COLO668 (cell line): ENCODE data around the gene SLC35F1.
"Not testable (repeated sequence)": the region's sequence is repeated elsewhere in the genome, so short reads cannot be mapped to it uniquely, and the experiment has no call there.

Source experiments
- DNase-seq: peaks from one replicate; lab custom pipeline; 2025; ENCODE audit not compliant: unreplicated experiment; lab: John Stamatoyannopoulos, UW

Gene SLC35F1

DNA sequence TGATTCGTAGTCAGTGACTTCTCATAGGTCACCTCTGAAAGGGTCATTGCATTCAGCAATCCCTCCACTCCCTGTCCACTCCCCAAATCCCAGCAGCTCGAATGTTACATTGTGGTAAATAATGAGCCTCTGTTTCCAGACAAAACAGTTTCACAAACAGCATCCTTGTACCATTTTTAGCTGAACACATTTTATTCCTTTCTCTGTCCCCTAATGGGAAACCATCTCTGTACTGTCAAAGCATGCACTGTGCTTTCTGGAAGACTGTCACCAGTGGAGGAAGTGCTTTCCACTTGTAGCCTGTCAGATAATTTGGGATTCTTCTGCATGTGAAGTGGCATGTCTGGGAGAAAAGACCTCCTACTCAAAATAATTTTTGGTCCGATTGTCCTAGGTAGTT, 82.0 kb downstream of the SLC35F1 start:
- no peak for DNase-seq

DNA sequence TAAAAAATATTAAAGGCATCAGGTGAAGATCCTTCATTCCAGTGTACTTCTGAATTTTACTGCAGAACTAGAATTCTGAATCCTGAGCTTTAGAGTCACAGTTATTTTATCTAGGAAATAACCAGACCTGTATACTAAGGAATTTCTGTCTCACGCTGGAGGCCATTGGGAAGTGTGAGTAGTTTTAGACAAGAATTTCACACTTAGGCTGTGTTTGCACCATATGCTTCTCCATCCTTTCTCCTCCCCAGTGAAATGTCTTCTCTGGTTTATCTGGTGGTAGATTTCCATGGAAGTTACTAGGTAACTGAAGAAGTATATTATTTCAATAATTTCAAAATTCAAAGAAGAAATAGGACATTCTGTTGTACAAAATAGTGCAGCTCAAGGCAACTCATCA, 83.1 kb downstream of the SLC35F1 start:
- no peak for DNase-seq

GRCh38 chr6:117992856-117993255, 85.8 kb downstream of the SLC35F1 start:
- DNase-seq = no peak

GRCh38 chr6:118012944-118013343, 105.9 kb downstream of the SLC35F1 start:
- DNase-seq = no peak

DNA sequence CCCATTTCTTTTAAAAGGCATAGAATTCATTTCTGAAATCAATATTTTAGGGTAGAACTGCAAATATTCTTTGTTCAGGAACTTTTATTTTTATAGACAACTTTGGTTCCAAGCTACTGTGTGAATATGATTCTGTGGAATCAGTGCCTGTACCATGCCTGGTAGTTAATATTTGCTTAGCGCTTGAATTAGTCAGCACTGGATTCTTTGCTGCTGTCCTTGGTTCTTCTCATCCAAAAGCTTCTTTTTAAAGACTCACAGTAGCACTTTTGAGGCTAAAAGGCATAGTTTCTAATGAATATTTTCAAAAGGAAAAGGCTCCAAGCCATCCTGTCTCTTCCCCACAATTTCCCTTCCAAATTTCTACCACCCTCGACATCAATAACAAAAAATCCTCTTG, 109.5 kb downstream of the SLC35F1 start:
- no peak for DNase-seq

DNA sequence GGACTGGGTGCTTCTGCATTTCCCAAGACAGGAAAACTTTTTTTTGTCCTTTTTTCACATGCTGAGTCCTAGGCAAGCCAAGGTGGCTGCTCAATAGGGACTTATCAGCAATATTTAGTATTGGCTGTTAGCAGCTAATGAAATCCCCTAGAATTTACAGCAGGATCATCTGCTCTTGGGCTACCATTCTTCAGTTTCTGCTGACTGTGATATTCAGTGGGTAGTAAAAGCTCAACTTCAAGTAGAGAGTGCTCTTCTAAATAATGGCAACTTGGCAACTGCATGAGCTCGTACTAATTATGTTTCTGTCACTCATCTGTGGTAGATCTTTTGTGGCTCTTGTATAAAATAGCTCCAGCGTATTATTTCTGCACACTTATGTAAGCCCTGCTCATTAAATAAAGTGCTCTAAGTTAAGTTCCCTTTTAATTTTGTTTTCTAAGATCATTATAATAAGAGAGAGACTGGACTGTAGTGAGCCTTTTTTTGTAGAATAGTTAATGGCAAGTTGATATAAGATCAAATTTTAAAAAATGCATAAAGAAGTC, 110.3 kb downstream of the SLC35F1 start:
- DNase-seq = no peak

DNA sequence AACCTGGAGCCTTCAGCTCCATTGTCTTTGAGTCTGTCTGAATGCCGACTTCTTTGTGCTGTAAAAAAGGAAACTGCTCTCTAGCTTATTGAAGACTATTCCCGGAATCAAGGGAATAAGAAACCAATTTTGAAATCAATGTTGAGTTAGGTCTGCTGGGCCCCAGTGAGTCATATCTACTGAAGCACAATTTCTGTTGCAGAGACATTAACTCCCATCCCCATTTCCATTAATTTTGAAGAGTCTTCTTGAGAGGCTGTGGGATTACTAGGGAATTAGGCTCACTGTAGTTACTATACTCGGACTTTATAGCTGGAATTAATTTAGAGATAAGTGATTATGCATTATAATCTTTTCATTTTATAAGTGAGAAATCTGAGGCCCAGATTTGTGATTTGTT, 116.7 kb downstream of the SLC35F1 start:
- DNase-seq = no peak

GRCh38 chr6:118029967-118030366, 122.9 kb downstream of the SLC35F1 start:
- DNase-seq = no peak

DNA sequence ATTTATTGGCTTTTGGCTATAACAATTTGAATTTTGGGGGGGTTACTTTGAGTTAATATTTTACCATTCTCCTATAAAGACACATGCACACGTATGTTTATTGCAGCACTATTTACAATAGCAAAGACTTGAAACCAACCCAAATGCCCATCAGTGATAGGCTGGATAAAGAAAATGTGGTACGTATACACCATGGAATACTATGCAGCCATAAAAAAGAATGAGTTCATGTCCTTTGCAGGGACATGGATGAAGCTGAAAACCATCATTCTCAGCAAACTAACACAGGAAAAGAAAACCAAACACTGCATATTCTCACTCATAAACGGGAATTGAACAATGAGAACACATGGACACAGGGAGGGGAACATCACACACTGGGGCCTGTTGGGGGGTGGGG, 130.4 kb downstream of the SLC35F1 start:
- not testable (repeated sequence) for DNase-seq

DNA sequence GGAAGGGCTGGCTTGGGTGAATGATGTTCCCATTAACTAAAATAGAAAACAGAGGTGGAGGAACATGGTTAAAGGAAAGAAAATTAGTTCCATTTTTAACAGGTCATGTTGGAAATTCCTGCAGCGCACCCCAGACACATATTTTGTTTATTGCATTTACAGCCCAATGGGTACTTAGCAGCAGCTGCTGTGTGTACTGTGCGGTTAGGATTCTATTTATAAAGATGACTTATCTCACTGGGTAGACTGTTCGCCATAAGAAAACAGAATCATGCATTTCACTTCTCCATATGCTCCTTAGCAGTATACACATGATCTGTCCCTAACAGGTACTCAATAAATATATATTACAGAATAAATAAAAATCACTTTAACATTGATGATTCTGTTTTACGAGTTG, 135.8 kb downstream of the SLC35F1 start:
- DNase-seq = no peak

GRCh38 chr6:118044275-118044674, 137.2 kb downstream of the SLC35F1 start:
- no peak for DNase-seq

- no peak for DNase-seq
These were observed 147.0 kb downstream of the SLC35F1 start for GRCh38 chr6:118054082-118054481.

GRCh38 chr6:118061666-118062065, 154.6 kb downstream of the SLC35F1 start:
- DNase-seq = no peak

GRCh38 chr6:118080547-118080946, 173.5 kb downstream of the SLC35F1 start:
- DNase-seq = no peak

- DNase-seq = no peak
These were observed 176.6 kb downstream of the SLC35F1 start for GRCh38 chr6:118083711-118084110.

DNA sequence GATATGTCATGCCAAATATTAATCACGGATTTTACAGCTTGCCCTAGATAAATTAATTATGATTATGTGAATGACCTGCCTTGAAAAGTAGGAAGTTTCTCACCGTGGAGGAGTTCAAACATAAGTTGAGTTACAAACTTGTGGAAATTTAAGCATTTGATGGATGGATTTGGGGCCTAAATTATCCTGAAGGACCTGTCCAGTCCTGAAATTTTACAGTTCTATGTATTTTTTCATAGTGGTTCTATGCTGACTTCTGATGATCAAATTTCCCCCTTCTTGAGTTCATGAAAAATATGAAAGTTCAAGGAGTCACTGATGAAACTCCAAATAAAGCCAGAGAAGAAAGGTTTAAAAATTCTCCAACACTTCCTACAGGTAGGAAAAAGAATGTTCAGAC, 178.6 kb downstream of the SLC35F1 start:
- no peak for DNase-seq

DNA sequence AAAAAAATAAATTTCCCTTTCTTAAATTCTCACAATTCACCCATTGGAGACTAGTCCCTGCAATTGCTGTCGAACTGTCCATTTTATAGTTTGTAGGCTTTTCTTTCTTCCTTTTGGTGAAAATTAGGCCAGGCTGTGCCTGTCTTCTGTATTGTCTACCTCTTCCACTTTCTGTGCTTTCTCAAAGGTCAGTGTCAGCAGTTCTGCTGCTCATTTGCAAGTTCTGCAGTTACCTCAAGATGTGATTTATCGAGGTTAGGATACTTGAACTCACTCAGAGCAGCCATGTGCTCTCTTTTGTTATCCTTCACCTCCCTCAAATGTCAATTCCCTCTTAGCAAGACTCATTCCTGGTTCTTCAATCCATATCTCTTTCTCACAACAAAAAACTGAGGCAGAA, 179.1 kb downstream of the SLC35F1 start:
- DNase-seq = no peak

GRCh38 chr6:118092086-118092485, 185.0 kb downstream of the SLC35F1 start:
- DNase-seq = no peak

DNA sequence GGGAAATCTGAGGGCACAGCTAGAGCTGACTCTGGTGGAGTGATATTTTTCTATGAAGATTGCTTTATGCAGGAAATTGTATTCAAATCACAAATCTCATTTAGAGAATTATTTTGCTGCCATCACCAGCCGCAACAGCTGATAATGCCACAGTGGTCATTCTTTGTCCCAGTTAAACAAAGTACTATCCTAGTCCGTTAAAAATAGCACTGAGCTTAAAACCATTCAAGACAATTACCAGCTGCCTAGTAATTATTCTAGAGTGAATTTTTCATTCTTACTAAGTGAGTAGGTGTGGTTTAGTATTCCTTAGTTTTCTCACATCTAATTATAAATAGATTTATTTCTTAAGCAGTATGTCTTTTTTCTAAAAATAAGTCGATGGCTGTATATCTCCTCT, 190.5 kb downstream of the SLC35F1 start:
- DNase-seq = no peak

- DNase-seq = no peak
These were observed 193.7 kb downstream of the SLC35F1 start for GRCh38 chr6:118100717-118101116.

DNA sequence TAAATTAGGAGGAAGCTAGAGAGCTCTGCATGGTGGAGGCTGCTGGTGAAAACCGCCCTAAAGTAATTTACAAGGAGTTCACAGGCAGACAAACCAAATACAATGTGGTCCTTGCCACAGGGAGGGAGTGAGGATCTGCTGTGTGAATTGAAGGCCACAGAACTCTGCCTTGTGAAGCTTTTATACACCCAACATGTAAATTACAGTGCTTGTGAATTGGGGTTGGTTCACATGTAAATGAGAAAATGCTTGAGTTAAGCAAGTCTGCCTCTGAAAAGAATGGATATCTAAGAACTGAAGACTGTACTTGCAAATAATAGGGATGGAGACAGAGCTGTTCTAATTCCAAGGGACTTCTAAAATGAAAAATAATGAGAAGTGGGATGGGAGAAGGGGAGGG, 194.2 kb downstream of the SLC35F1 start:
- DNase-seq = no peak

- DNase-seq = no peak
These were observed 194.8 kb downstream of the SLC35F1 start for GRCh38 chr6:118101831-118102345.

- DNase-seq = no peak
These were observed 195.3 kb downstream of the SLC35F1 start for GRCh38 chr6:118102401-118102800.
